Nucleus accumbens (tissue), 56 donors: ENCODE results near the gene SCG2.

Experiments
- DNase-seq, 56 donors: peaks; one replicate each; lab custom pipeline; 2025; lab: John Stamatoyannopoulos, UW

SCG2 gene

DNA sequence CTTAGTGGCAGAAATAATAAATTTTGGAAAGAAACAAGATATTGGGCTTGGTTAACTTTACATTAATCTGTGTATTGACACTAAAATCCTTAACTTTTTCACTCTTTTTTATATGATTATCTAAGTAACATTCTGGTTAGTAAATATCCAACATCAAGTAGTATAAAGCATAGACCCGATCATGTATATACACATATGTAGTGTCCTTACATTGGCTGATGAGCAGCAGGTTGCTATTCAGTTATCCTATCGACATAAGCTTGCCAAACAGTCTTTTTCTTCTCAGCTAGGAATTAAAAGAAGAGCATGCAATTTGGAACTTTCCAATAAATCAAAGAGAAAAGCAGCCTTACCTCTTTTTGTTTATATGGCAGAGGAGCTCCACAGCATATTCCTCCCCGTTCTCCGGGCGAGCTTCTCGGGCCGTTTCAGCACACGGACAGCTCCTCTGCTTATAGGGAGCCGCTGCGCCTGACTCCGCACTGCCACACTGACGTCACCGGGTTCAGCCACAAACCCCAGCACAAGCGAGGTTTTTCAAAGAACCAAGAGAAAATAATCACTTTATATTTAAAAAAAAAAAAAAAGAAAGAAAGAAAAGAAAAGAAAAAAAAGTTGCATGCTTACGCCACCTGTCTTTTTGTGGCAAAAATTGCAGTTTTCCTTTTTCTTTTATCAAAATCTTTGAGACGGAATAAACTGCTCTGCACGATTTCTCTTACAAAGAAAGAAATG, at the start of gene SCG2:
SCG2 (minus strand) TSS at position 430 of the 735 bp plus-strand sequence. CDS start 3,079 bp downstream, outside the sequence.
- DNase-seq: peak in 48 of 56 donors; percentile 8 to 86 (median 54)

GRCh38 chr2:223649554-223650533, 47.7 kb upstream of the SCG2 start:
- DNase-seq: peak in 1 of 56 donors; percentile 0

DNA sequence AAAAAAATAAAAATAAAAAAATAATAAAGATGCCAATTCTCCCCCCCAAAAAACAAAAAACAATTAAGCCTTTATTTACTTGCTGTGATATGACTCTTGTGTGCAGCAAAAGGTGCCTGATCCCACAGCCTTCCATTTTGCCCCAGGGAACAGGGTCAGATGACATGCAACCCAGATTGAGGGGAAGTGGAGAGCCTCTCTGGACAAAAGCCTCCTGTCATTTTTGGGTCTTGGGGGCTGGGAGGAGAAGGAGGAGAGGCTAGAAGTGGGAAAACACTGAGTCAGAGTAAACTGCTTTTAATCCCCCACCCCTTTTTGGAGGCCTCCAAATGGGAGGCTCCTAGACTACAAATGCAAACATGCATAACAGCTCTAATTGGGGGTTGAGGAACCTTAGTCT, 46.6 kb upstream of the SCG2 start:
- DNase-seq: no peak

DNA sequence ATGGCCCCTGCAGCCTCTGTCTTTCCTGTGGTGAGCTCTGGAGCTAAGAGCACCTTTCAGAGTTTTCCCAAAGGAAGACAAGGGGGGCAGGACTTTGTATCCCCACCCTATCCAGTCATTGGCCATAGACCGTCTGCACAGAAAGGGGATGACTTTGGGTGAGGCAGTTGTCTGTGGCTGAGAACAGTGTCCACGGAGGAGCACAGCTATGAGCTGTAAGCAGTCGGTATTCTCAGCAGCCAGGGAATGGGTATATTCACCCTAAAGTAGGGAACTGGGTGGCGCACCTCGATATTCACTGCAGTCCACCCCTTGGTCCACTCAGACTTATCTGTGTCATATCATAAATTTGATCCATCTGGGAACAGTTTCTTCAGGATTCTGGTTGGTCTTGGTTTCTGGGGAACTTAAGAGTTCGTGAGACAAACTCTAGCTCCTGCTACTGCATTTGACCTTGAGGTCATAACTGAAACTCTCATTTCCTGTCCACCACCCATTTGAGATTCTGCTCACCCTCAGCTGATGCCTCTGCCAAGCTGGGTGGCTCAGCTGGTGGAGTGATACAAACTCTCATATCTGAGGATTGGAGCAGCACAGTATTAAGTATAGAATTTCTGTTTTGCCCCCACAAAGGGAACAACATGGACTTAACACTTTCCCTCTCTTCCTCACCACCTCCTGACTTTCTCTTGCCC, 45.2 kb upstream of the SCG2 start:
- no peak for DNase-seq

GRCh38 chr2:223644136-223644535, 42.0 kb upstream of the SCG2 start:
- no peak for DNase-seq

DNA sequence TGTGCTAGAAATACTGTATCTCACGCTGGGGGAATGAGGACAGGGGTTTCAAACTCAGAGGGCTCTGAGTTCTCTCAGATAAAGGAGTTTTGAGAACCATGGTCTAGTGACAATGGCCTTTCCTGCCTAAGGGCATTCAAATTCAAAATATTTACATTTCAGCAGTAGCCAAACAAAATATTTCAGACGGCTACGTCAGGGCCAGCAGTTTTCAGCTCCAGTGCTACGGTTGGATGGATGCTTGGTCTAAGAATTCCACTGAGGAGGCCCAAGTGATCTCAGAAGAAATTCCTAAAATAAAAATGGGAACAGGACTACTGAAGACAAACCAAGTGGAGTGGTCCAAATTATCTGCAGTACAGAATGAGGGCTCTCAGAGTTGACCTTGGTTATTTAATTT, 41.1 kb upstream of the SCG2 start:
- no peak for DNase-seq

DNA sequence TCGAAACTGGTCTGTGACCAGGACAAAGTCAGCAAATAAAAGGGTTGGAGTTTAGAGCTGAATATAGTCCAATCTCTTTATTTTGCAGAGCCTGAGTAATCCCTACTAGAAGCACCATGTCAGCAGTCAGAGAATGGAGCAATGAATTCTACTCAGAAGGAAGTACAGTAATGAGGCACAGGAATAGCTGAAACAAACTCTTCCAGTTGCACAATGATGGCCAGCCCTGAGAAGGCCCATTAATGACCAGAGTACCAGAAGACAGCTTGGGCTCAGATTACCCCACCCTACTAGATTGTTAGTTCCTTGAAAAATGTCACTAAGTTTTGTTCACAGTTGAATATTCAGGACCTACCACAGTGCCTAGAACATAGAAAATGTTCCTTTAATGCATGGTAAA, 40.3 kb upstream of the SCG2 start:
- DNase-seq: no peak

DNA sequence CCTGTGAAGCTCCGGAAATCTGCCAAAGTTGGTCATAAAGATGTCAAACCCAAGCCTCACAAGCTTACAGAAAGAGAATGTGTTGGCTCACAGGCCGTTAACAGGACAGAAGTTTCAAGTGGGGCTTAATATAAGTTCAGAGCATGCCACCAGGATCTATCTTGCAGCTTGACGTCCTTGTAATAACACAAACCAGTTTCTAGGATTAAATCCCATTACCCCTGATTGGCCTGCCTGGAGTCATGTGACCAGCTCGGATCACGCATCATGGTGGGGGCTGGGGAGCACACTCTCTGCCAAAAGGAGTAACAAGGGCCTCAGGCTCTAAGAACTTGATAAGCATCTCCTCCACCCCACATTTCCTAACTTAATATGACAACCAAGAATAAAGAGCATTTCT, 38.9 kb upstream of the SCG2 start:
- DNase-seq: no peak

- no peak for DNase-seq
Observed at GRCh38 chr2:223635080-223635479, 32.9 kb upstream of the SCG2 start.

DNA sequence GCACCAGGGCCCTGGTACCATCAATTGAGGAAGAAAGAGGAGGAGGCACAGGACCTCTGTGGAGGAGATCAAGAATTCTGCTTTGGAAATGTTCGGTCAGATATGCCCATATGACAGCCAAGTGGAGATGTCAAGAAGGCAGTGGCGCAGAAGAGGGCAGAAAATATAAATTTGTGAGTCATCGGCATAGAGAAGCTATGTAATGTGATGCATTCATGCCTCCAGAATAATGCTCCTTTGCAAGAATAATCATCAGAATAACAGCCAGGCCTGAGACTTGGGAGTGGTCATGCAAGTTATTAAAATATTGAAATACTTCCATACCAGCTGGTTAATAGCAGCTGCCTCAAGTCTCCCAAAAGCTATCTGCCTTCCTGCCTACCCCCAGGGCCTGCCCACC, 32.1 kb upstream of the SCG2 start:
- DNase-seq: no peak

DNA sequence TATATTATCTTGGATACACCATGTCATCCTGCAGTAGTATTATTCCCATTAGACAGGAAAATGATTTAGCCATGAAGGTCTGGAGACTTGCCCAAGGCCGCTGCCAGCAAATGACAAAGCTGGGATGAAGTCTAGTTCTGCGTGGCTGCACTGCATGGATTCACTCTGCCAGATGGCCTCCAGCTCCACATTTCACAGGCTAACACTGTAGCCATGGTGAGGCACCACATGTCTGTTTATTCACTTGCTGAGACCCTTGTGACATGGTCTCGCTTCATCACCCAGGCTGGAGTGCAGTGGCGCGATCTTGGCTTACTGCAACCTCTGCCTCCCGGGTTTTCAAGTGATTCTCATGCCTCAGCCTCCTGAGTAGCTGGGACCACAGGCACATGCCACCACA, 31.5 kb upstream of the SCG2 start:
- no peak for DNase-seq

- DNase-seq: no peak
Observed at GRCh38 chr2:223632826-223633225, 30.7 kb upstream of the SCG2 start.

DNA sequence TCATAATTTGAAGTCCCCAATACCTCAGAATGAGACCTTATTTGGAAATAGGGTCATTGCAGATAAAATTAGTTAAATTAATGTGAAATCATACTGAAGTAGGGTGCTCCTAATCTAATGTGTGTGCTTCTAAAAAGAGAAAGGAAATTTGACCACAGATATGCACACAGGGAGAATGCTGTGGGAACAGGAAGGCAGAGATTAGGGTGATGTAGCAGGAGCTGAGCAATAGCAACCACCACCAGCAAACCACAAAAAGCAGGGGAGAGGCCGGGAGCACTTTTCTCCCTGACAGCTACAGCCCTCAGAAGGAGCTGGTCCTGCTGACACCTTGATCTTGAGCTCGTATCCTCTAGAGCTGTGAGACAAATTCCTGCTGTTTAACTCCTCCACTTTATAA, 24.6 kb upstream of the SCG2 start:
- no peak for DNase-seq

- no peak for DNase-seq
Observed at GRCh38 chr2:223625652-223626051, 23.5 kb upstream of the SCG2 start.

DNA sequence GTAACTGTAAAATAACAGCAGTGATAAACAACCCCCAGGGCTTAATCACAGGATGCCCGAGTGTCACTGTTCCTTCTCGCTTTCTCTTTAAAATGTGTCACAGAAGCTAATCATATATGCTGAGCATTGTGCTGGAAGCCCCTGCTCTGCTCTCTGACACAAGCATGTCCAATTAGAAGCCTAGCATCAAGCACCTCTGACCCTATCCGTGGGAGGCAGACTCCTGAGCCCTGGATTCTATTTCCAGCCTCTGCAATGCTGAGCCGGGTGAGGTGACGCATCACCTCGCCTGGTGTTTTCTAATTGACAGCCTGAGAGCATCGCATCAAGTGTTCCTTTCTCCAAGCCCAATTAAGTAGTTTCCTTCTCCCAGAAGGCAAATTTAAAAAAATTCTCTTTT, 19.7 kb upstream of the SCG2 start:
- DNase-seq: peak in 22 of 56 donors; percentile 2 to 59 (median 19)

GRCh38 chr2:223619486-223620129, 17.4 kb upstream of the SCG2 start:
- no peak for DNase-seq

GRCh38 chr2:223618172-223619035, 16.2 kb upstream of the SCG2 start:
- DNase-seq: no peak

DNA sequence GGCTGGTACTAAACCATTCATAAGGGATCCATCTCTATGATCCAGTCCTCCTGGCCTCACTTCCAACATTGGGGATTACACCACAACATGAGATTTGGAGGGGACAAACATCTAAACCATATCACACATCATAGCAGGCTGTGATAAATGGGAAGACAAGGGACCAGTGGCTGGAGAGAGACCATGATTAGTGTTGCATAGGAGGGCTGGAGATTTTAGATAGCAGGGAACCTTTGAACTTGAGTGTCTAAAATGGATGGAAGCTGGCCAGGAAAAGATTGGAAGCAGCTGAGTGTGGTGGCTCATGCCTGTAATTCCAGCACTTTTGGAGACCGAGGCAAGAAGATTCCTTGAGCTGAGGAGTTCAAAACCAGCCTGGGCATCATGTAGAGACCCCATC, 12.4 kb upstream of the SCG2 start:
- no peak for DNase-seq
